Aorta (tissue), 5 donors: Measurements from ENCODE around the gene CDH11. TPM values are rescaled to one million over a fixed set of nuclear protein-coding genes. Genes with fewer than 3 reads are reported as not detected.

Experiments used
- ATAC-seq: fragments of 200-7000 bp; cut with Tn5 transposase; one replicate; pipeline ENCODE4 v1.9.1; 2022; ENCODE audit warnings: moderate library complexity; ENCODE audit not compliant: low FRiP score
- DNase-seq, 2 donors: peaks; one replicate each; pipeline ENCODE4 v3.0.0-alpha.2; 2020
- H3K27ac ChIP-seq, 2 donors: one replicate each; pipeline ENCODE4 v1.5.1; 2013; ENCODE audit warnings: low read length in 2 of 2, mild to moderate bottlenecking in 2 of 2, moderate library complexity in 2 of 2, control low read depth in 1 of 2, inconsistent platforms in 1 of 2, low read depth in 1 of 2
- H3K27me3 ChIP-seq, 2 donors: one replicate each; pipeline ENCODE4 v1.6.1; 2013; ENCODE audit warnings: control low read depth in 1 of 2, low read length in 1 of 2, mild to moderate bottlenecking in 1 of 2, moderate library complexity in 1 of 2; ENCODE audit not compliant: insufficient read depth in 2 of 2, control insufficient read depth in 1 of 2
- H3K36me3 ChIP-seq, 2 donors: one replicate each; pipeline ENCODE4 v1.6.1; 2013; ENCODE audit warnings: control low read depth in 1 of 2, low read length in 1 of 2, mild to moderate bottlenecking in 1 of 2; ENCODE audit not compliant: insufficient read depth in 2 of 2, control insufficient read depth in 1 of 2
- H3K4me1 ChIP-seq, 2 donors: one replicate each; pipeline ENCODE4 v1.6.1; 2013; ENCODE audit warnings: low read length in 2 of 2, control low read depth in 1 of 2, mild to moderate bottlenecking in 1 of 2, moderate library complexity in 1 of 2; ENCODE audit not compliant: insufficient read depth in 2 of 2, control insufficient read depth in 1 of 2
- H3K4me3 ChIP-seq, 2 donors: one replicate each; pipeline ENCODE4 v1.5.1; 2013; ENCODE audit warnings: low read length in 2 of 2, control low read depth in 1 of 2, mild to moderate bottlenecking in 1 of 2
- H3K9me3 ChIP-seq: one replicate; pipeline ENCODE4 v1.6.1; 2013; ENCODE audit warnings: mild to moderate bottlenecking, low read length; ENCODE audit not compliant: control insufficient read depth
- WGBS, 2 donors: extraction: QIAGEN DNeasy Blood & Tissue Kit; methylation state at CpG; one replicate each; pipeline ENCODE4 v1.1.7; 2013; 5-methylcytosine and 5-hydroxymethylcytosine counted together
- intact Hi-C, 2 donors: fragments of 100-400 bp; cut with DNase I; formaldehyde crosslinking; loops; one replicate each; pipeline versions ENCODE4 v1.14.2 to v1.15.0; 2022
- polyA plus RNA-seq, 2 donors: library from polyadenylated mRNA; stranded (reverse); fragments of 200-250 nt; gene quantifications; one replicate each; pipeline ENCODE4 v1.2.3, GENCODE V29; 2013
- total RNA-seq, 2 donors: library from RNA; stranded (reverse); fragmentation: NEBNext Ultra II Directional; extraction: Animal tissue kit (Norgen Biotek cat#: 25700); gene quantifications; one replicate each; pipeline ENCODE4 v1.2.1, GENCODE V29; 2021
- donor health status: healthy with polysubstance abuse.
- donor health status: Bipolar disorder and iron deficiency.
- donor health status: DM: no; HTN: no; CAD: no.
- donor health status: DM: no; HTN: no; CAD: no.
- donor health status: DM: yes; HTN: yes; CAD: no.

Gene CDH11
- total and polyA plus RNA-seq, 4 donors, result 11.9 to 182 (median 51.9) TPM

DNA sequence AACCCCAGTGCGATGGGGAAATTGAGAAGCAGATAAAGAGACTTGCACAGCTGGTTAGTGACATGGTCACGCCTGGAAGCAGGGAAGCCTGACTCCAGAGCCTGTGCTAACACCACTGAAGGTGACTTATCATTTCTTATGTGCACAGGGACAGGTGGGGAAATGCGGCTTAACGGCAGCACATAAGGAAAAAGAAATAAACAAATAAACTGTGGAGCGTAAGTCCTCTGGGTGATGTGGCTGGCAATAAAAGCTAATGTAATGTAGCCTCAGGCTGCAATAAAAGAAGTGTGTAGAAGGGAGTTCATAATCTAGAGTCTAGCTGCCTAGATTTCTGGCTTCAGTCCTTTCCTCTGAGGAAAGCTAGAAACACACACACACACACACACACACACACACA, 10.6 kb downstream of the CDH11 start:
- ATAC-seq (no peak), DNase-seq (no peak)
- Histone ChIP-seq H3K4me3 (no peak overlapping the region), H3K4me1 (peaks cover 2 to 9% of the 10 kb centered on the region in 2 donors), H3K9me3 (no peaks in the 10 kb centered on the region), H3K27ac (no peak overlapping the region), H3K27me3 (no peaks in the 10 kb centered on the region), H3K36me3 (no peaks in the 10 kb centered on the region)
- 74 to 78% methylated on average over 5 of the region's 5 CpGs for WGBS, 2 donors
- intact Hi-C loops, result no loop called here

DNA sequence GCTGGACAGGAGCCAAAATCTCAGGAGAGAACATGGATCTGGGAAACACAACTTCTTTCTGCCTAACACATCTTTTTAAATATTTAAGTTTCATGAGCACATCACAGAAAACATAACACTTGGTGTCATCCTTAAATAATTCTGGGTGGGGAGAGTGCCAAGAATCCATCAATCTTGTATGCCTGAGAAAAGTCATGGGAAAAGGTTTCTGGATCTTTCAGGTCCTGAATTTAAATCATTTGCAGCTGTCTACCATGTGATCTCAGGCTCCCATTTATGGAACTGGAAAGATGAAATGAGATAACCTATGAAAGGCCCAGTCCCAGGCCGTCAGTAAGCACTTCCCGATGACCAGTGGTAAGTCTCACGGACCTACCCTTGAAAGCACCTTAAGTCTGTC, 15.1 kb downstream of the CDH11 start:
- Histone ChIP-seq H3K9me3 (no peaks in the 10 kb centered on the region), H3K27me3 (no peaks in the 10 kb centered on the region), H3K4me1 (peaks cover 0 to 3% of the 10 kb centered on the region in 2 donors), H3K27ac (no peak overlapping the region), H3K36me3 (no peaks in the 10 kb centered on the region), H3K4me3 (no peak overlapping the region)
- intact Hi-C loops, result no loop called here
- DNase-seq (no peak), ATAC-seq (no peak)
- WGBS, 2 donors, result 56 to 61% methylated on average over 3 of the region's 3 CpGs

DNA sequence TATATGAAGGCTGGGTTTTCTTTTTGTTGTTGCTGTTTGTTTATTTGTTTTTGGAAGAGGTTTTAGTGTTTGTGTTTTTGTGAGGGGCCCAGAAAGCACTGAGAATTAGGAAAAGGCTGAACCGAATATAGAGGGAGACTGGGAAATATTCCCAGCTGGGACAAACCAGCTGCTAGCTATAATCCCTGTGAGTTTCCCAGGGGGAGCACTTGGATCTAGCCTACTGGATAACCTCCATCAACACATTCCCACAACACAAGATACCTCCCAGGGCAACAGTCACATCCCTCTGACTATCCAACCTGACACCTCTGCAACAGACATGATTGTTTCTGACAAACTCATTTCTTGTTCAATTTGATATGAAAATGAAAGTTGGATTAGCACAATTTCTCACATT, 16.7 kb downstream of the CDH11 start:
- Histone ChIP-seq H3K4me1 (peaks cover 0 to 3% of the 10 kb centered on the region in 2 donors), H3K9me3 (no peaks in the 10 kb centered on the region), H3K36me3 (no peaks in the 10 kb centered on the region), H3K4me3 (no peak overlapping the region), H3K27ac (no peak overlapping the region), H3K27me3 (no peaks in the 10 kb centered on the region)
- 8 to 13% methylated on average over 1 of the region's 1 CpG for WGBS, 2 donors
- DNase-seq (no peak), ATAC-seq (no peak)
- intact Hi-C loops, result no loop called here

DNA sequence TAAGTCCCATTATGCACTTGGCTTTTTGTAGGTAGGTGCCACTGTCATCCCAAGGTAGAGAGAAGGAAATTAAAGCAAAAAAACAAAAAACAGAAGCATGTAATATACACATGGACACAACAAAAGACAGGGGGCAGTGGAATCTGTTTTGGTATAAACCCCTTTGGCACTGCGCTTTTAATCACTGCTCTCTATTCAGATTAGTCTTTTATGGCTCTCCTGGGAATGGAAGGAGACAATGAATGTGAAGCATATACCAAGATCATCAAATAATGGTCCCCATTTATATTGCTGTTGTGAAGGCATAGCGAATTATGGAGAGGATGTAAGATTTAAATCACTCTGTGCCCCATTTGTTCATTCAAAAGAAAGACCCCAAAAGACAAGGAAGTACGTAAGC, 17.4 kb downstream of the CDH11 start:
- DNase-seq (no peak), ATAC-seq (no peak)
- Histone ChIP-seq H3K36me3 (no peaks in the 10 kb centered on the region), H3K9me3 (no peaks in the 10 kb centered on the region), H3K4me3 (no peak overlapping the region), H3K27me3 (no peaks in the 10 kb centered on the region), H3K27ac (no peak overlapping the region), H3K4me1 (peaks cover 0 to 3% of the 10 kb centered on the region in 2 donors)
- WGBS, 2 donors, result 93 to 95% methylated on average over 3 of the region's 3 CpGs
- intact Hi-C loops, result no loop called here

DNA sequence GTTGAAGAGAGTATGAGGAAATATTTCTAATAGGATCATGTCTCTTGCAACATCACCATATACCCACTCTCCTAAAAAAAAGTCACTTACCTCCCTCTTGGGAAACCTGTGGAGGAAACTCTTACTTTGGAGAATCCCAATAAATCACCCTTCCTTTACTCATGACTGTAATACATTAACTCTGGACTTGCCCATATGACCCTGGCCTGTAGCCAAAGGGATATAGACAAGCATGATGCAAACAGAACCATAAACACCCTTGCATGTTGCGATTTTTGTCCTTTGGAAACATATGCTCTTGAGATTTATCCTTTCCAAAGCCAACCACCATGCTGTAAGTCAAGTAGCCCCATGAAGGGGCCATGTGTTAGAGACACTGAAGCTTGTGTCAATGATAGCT, 19.5 kb downstream of the CDH11 start:
- intact Hi-C loops, result no loop called here
- Histone ChIP-seq H3K4me1 (peaks cover 0 to 3% of the 10 kb centered on the region in 2 donors), H3K36me3 (no peaks in the 10 kb centered on the region), H3K27me3 (no peaks in the 10 kb centered on the region), H3K9me3 (no peaks in the 10 kb centered on the region), H3K4me3 (no peak overlapping the region), H3K27ac (no peak overlapping the region)
- WGBS, 2 donors, result 91 to 97% methylated on average over 1 of the region's 1 CpG
- no peak for ATAC-seq
- DNase-seq, result no peak

DNA sequence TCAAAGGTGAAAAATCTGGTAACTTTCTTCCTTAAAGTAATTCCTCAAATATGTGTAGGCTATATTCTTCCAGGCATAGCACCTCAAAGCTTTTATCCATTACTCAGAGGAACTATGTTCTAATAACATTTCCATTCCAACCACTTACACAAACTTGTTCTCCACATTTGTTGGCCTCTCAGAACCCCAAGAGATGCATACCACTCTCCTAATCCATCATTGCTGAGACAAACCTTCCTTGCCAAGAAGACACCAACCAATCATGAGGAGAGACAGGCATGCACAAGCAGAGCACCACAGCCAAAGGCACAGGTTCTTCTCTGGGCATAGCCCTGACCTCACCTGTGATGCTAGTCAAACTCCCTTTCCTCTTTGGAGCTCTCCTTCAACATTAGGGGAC, 20.9 kb downstream of the CDH11 start:
- no peak for ATAC-seq
- DNase-seq, result no peak
- Histone ChIP-seq H3K36me3 (no peaks in the 10 kb centered on the region), H3K4me3 (no peak overlapping the region), H3K4me1 (no peaks in the 10 kb centered on the region), H3K9me3 (no peaks in the 10 kb centered on the region), H3K27me3 (no peaks in the 10 kb centered on the region), H3K27ac (no peak overlapping the region)
- intact Hi-C loops, result no loop called here

DNA sequence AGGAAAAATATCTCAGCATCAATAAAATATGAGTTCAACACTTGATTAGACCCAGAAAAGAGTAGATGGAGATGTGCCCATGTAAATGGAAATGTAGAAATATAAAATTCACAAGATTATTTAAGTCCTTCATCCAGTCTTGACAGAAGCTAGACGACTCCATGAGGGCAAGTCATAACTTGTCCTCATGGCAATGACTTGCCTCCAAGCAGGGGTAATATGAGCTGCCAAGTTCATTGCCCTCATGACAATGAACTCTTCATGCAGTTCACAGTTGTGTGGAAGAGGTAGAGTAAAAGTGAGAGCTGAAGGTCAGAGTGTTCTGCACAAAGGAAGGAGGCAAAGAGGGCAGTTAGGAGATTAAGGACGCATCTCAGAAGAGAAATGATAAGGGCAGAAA, 22.3 kb downstream of the CDH11 start:
- H3K27ac ChIP-seq, result no peak overlapping the region
- H3K4me3 ChIP-seq, result no peak overlapping the region
- intact Hi-C loops, result no loop called here
- H3K9me3 ChIP-seq, result no peaks in the 10 kb centered on the region
- 62 to 70% methylated on average over 2 of the region's 2 CpGs for WGBS, 2 donors
- DNase-seq (no peak), ATAC-seq (no peak)
- H3K36me3 ChIP-seq, result no peaks in the 10 kb centered on the region
- H3K4me1 ChIP-seq, result peaks cover 0 to under 1% of the 10 kb centered on the region in 2 donors
- H3K27me3 ChIP-seq, result no peaks in the 10 kb centered on the region

DNA sequence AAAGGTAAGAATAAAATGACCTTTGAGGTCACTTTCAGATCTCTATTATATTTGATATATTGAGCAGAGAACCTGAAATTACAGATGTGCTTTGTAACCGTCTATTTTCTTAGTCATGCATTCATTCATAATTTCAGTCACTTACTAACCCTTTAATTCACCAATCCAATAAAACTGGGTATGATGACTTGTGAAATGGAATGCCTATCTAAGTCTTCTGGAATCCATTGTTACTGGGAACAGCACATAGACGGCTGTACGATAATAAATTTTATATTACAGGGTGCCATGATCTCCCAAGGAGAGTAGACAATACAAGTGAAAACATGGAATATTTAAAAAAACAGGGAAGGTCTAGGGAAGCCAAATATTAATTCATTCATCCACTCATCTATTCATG, 22.9 kb downstream of the CDH11 start:
- no peak for ATAC-seq
- Histone ChIP-seq H3K4me1 (peaks cover 0 to 2% of the 10 kb centered on the region in 2 donors), H3K27me3 (no peaks in the 10 kb centered on the region), H3K9me3 (no peaks in the 10 kb centered on the region), H3K27ac (no peak overlapping the region), H3K4me3 (no peak overlapping the region), H3K36me3 (no peaks in the 10 kb centered on the region)
- DNase-seq, result no peak
- intact Hi-C loops, result no loop called here
- 74 to 81% methylated on average over 3 of the region's 3 CpGs for whole genome bisulfite sequencing, 2 donors

DNA sequence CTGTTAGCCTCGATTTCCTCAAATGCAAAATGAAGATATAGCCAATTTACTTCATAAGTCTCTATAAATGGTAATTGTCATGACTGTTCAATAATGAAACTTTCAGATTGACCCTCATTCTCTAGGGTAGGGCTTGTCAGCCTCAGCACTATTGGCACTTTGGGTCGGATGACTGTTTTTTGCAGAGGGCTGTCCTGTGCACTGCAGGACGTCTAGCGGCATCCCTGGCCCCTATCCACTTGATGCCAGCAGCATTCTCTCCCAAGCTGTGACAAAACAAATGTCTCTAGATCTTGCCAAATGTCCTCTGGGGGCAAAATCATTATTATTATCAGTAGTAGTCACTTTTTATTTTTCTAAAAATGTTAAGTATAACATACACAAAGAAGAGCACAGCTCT, 24.6 kb downstream of the CDH11 start:
- Histone ChIP-seq H3K9me3 (no peaks in the 10 kb centered on the region), H3K4me1 (peaks cover 0 to 2% of the 10 kb centered on the region in 2 donors), H3K36me3 (no peaks in the 10 kb centered on the region), H3K27me3 (no peaks in the 10 kb centered on the region), H3K4me3 (no peak overlapping the region), H3K27ac (no peak overlapping the region)
- intact Hi-C loops, result no loop called here
- 72 to 73% methylated on average over 4 of the region's 4 CpGs for WGBS, 2 donors
- ATAC-seq (no peak), DNase-seq (no peak)
